Gastrocnemius medialis (tissue), 4 donors: ENCODE data around the gene RPS25. TPM values are rescaled to one million over a fixed set of nuclear protein-coding genes. Genes with fewer than 3 reads are reported as not detected.

Experiments used
- ATAC-seq, 2 donors: fragments of 150-250 bp; one replicate each; pipeline ENCODE4 v1.9.1; 2016
- DNase-seq, 2 donors: peaks; one replicate each; pipeline ENCODE4 v3.0.0-alpha.2; 2019
- H3K27ac ChIP-seq, 4 donors: fragments of 200-600 bp; sonication (generic); 1 replicate in 1 of 4; 2 replicates in 3 of 4; pipeline ENCODE4 v1.5.1; 2016 to 2018; ENCODE audit warnings: mild to moderate bottlenecking in 2 of 4, moderate library complexity in 1 of 4
- H3K27me3 ChIP-seq, 3 donors: fragments of 200-600 bp; sonication (generic) in 2 of 3; 1 replicate in 1 of 3; 2 replicates in 2 of 3; pipeline versions ENCODE4 v1.5.1 to v1.6.0; 2016 to 2019; ENCODE audit warnings: mild to moderate bottlenecking in 1 of 3, moderate library complexity in 1 of 3
- H3K36me3 ChIP-seq, 2 donors: fragments of 200-600 bp; sonication (generic) in 1 of 2; one replicate each; pipeline ENCODE4 v1.5.1; 2017 to 2018
- H3K4me1 ChIP-seq, 2 donors: fragments of 200-600 bp; sonication (generic) in 1 of 2; one replicate each; pipeline ENCODE4 v1.5.1; 2016 to 2017; ENCODE audit warnings: mild to moderate bottlenecking in 2 of 2
- H3K4me3 ChIP-seq, 4 donors: fragments of 200-600 bp; sonication (generic) in 3 of 4; 1 replicate in 1 of 4; 2 replicates in 3 of 4; pipeline ENCODE4 v1.5.1; 2016 to 2019; ENCODE audit warnings: mild to moderate bottlenecking in 2 of 4
- H3K9me3 ChIP-seq, 3 donors: fragments of 200-600 bp; sonication (generic) in 2 of 3; 1 replicate in 1 of 3; 2 replicates in 2 of 3; pipeline ENCODE4 v1.5.1; 2016 to 2019
- POLR2A ChIP-seq, 2 donors: fragments of 450-650 bp; IDR thresholded peaks; one replicate each; pipeline ENCODE4 v1.6.1; 2017; ENCODE audit warnings: antibody characterized with exemption in 2 of 2, mild to moderate bottlenecking in 2 of 2, moderate library complexity in 2 of 2
- in situ Hi-C, 4 donors: fragments of 200-750 bp; cut with MboI; loops; one replicate each; pipeline versions ENCODE4 v1.15.0 to v1.8.0; 2017; ENCODE audit warnings: low sequenced_read_pairs in 4 of 4
- intact Hi-C: fragments of 100-400 bp; cut with DNase I; formaldehyde crosslinking; loops from one replicate; pipeline ENCODE4 v1.15.1; 2023; ENCODE audit warnings: low total_unique reads
- total RNA-seq, 4 donors: library from RNA; depleted of rRNA; stranded (reverse); fragments of >200 nt; gene quantifications; one replicate each; pipeline versions ENCODE4 v1.1.0 to v1.2.3, GENCODE V29; 2016
- TF ChIP-seq, protein P1 (sequence below), 5 experiments: fragments of 450-650 bp in 3 of 5; fragments of 200-600 bp in 2 of 5; sonication (generic) in 2 of 5; IDR thresholded peaks in 4 of 5; conservative IDR thresholded peaks in 1 of 5; 1 replicate in 4 of 5; 2 replicates in 1 of 5; pipeline ENCODE4 v1.5.1; 2016 to 2019; ENCODE audit warnings: antibody characterized with exemption in 5 of 5, mild to moderate bottlenecking in 3 of 5, moderate library complexity in 3 of 5

RPS25 gene
- total RNA-seq, 4 donors from 2014 or later = 1,700 to 2,567 (median 1,849) TPM

DNA sequence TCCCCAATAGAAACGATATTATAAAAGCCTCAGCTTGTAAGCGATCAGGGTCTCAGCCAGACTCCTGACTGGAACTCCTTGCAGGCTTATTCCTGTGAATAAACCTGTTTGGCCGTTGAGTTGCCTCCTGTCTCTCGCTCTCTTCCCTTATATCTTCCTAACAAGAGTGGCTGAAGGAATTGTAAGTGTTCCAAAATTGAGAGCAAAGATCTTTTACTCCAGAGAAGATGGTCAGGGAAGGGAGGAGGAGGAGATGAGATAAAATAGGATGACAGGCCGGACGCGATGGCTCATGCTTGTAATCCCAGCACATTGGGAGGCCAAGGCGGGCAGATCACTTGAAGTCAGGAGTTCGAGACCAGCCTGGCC is 13.8 kb upstream of the RPS25 start:
- H3K9me3 ChIP-seq = no peaks in the 10 kb centered on the region
- H3K27me3 ChIP-seq = no peaks in the 10 kb centered on the region
- no peaks in the 10 kb centered on the region for H3K36me3 ChIP-seq
- H3K4me1 ChIP-seq = peaks cover 34 to 36% of the 10 kb centered on the region in 2 donors
- TF ChIP-seq, protein P1, sequence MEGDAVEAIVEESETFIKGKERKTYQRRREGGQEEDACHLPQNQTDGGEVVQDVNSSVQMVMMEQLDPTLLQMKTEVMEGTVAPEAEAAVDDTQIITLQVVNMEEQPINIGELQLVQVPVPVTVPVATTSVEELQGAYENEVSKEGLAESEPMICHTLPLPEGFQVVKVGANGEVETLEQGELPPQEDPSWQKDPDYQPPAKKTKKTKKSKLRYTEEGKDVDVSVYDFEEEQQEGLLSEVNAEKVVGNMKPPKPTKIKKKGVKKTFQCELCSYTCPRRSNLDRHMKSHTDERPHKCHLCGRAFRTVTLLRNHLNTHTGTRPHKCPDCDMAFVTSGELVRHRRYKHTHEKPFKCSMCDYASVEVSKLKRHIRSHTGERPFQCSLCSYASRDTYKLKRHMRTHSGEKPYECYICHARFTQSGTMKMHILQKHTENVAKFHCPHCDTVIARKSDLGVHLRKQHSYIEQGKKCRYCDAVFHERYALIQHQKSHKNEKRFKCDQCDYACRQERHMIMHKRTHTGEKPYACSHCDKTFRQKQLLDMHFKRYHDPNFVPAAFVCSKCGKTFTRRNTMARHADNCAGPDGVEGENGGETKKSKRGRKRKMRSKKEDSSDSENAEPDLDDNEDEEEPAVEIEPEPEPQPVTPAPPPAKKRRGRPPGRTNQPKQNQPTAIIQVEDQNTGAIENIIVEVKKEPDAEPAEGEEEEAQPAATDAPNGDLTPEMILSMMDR (IDR thresholded peaks at IDR 0.05 in 4 of 5, conservative IDR thresholded peaks at IDR 0.05 in 1 of 5) = no peak
- TF ChIP-seq POLR2A (IDR thresholded peaks at IDR 0.05) = no peak
- intact Hi-C loops (loop anchor here (1.0 to 5.0 kb wide), 2 partner anchors 25 to 125 kb away; partner anchors contain the start of gene HYOU1), in situ Hi-C loops (no loop called here)
- H3K4me3 ChIP-seq = no peak overlapping the region
- no peak for DNase-seq
- no peak overlapping the region for H3K27ac ChIP-seq
- no peak for ATAC-seq

DNA sequence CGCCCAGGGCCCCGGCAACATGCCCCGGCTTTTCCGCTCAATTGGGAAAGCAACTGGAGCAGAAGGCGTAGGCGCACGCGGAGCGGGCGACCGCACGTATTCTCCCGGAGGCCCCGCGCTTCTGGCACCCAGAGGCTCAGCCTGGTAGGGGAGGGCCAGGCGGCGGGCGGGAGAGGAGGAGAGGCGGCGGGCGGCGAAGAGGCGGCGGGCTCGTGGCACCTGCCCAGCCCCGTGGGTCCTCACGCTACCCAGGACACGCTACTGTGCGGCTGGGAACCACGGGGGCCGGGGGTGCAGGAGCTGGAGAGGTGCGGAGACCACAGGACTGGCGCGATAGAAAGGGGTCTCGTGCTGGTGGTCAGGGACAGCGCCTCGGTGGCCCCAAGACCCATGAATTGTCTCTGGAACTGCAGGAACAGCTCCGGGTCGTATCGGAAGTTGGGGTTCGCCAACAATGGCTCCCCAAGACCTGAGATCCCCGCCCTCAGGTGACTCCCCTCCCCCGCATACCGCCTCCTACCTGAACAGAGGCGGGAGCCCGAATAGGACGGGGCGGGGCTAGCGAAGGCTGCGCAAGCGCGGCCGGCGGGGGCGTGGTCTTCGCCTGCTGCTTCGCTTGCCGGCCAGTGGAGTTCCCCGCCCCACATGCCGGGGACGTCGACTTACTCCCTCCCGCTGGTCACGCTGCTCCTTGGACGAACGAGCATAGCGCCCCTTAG is 12.3 kb upstream of the RPS25 start, which contains the start of gene SLC37A4:
Gene SLC37A4 (minus strand): TSS at position 549 of the 719 bp plus-strand sequence.
- peak; percentile 98 to 99 for DNase-seq
- in situ Hi-C loops = no loop called here
- ATAC-seq = peak; percentile 77
- peaks cover 48 to 50% of the 10 kb centered on the region in 2 donors for H3K4me1 ChIP-seq
- H3K36me3 ChIP-seq = peaks cover 0 to 2% of the 10 kb centered on the region in 2 donors
- H3K9me3 ChIP-seq = no peaks in the 10 kb centered on the region
- peak within 1 kb of the TSS; percentile 83 to 94 (median 91) for H3K4me3 ChIP-seq
- peak; percentile 82 to 85 for TF ChIP-seq POLR2A (IDR thresholded peaks at IDR 0.05)
- TF ChIP-seq, protein P1 (IDR thresholded peaks at IDR 0.05 in 4 of 5, conservative IDR thresholded peaks at IDR 0.05 in 1 of 5) = peak in 4 of 5 experiments; percentile 87 to 92 (median 90)
- intact Hi-C loops = loop anchor here (1.0 to 5.0 kb wide), 3 partner anchors 27 to 123 kb away; partner anchors contain the start of genes CENATAC and HYOU1
- H3K27ac ChIP-seq = peak within 1 kb of the TSS; percentile 92 to 98 (median 94)
- H3K27me3 ChIP-seq = no peaks in the 10 kb centered on the region

DNA sequence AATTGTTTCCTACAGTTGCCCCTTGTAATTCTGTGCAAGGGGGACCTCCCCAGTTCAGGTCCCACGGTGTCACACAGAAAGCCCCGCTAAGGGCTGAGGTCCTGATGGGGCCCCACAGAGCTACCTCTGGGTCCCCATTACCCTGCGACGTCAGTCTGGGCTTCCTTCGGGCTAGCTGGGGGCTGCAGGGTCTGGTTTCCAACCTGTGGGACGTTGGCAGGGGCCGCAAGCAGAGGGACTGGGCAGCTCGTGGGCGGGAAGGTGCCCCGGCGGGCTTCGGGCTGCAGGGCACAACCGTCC is 11.8 kb upstream of the RPS25 start:
- Histone ChIP-seq H3K9me3 (no peaks in the 10 kb centered on the region), H3K36me3 (peaks cover 0 to 7% of the 10 kb centered on the region in 2 donors), H3K4me1 (peaks cover 53 to 55% of the 10 kb centered on the region in 2 donors), H3K27me3 (no peaks in the 10 kb centered on the region), H3K27ac (peak overlapping the region; percentile 92 to 98 (median 94)), H3K4me3 (peak overlapping the region; percentile 83 to 94 (median 91))
- in situ Hi-C loops = no loop called here
- intact Hi-C loops = loop anchor here (1.0 to 5.0 kb wide), 2 partner anchors 32 to 123 kb away; partner anchors contain the start of gene CENATAC
- TF ChIP-seq, protein P1 (IDR thresholded peaks at IDR 0.05 in 4 of 5, conservative IDR thresholded peaks at IDR 0.05 in 1 of 5) = no peak
- TF ChIP-seq POLR2A (IDR thresholded peaks at IDR 0.05) = no peak
- DNase-seq = no peak
- no peak for ATAC-seq

DNA sequence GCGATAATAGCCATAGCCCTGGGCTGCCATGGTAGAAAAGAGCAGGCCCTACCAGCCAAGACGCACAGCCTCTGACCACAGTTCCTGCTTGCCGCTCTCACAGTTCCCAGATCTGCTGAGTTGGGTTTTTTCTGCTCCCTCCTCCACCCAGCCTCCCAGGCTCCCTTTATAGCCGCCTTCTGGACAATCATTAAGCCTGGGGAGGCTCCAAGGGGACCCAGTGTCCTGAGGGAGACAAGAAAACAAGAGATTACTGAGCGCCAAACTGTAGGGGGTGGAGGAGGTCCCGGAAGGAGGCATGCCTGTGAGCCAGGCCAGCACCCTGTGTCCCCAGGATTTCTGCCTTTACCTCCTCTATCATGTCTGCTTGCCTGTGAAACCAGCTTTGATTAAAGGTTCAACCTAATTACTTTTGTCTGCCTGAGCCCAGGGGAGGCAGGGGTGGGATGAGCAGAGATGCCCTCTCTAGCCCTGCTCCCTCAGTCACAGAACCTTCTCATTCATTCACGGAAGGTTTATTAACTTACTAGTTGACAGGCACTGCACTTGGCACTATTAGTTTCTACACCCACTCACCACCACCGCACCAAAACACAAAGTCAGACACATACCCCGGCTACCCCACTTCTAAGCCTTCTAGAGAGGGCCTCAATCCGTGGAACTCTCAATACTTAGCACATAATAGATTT is 11.3 kb upstream of the RPS25 start:
- Histone ChIP-seq H3K4me1 (peaks cover 58 to 59% of the 10 kb centered on the region in 2 donors), H3K36me3 (peaks cover 0 to 12% of the 10 kb centered on the region in 2 donors), H3K27ac (peak overlapping the region; percentile 92 to 98 (median 94)), H3K9me3 (no peaks in the 10 kb centered on the region), H3K4me3 (peak overlapping the region; percentile 83 to 94 (median 91)), H3K27me3 (no peaks in the 10 kb centered on the region)
- in situ Hi-C loops (no loop called here), intact Hi-C loops (loop anchor here (1.0 to 5.0 kb wide), 2 partner anchors 31 to 122 kb away; partner anchors contain the start of gene CENATAC)
- TF ChIP-seq, protein P1 (IDR thresholded peaks at IDR 0.05 in 4 of 5, conservative IDR thresholded peaks at IDR 0.05 in 1 of 5) = no peak
- TF ChIP-seq POLR2A (IDR thresholded peaks at IDR 0.05) = peak in 1 of 2 donors; percentile 9
- DNase-seq (peak; percentile 25 to 45), ATAC-seq (peak in 1 of 2 donors; percentile 23)
